GM18498 (cell line): ENCODE data around the gene PARP1.
"Not testable (repeated sequence)": the region's sequence is repeated elsewhere in the genome, so short reads cannot be mapped to it uniquely, and the experiment has no call there.

Experiments
- ATAC-seq: cut with Tn5 transposase; IDR thresholded peaks from one replicate; pipeline ENCODE4 v1.9.1; 2021; ENCODE audit warnings: mild to moderate bottlenecking, moderate library complexity; ENCODE audit not compliant: unreplicated experiment

The PARP1 gene

GRCh38 chr1:226429858-226430715 is 22.2 kb upstream of the PARP1 start:
- no peak for ATAC-seq

GRCh38 chr1:226428791-226429461 is 21.0 kb upstream of the PARP1 start:
- no peak for ATAC-seq

GRCh38 chr1:226428348-226428747 is 20.5 kb upstream of the PARP1 start:
- no peak for ATAC-seq

DNA sequence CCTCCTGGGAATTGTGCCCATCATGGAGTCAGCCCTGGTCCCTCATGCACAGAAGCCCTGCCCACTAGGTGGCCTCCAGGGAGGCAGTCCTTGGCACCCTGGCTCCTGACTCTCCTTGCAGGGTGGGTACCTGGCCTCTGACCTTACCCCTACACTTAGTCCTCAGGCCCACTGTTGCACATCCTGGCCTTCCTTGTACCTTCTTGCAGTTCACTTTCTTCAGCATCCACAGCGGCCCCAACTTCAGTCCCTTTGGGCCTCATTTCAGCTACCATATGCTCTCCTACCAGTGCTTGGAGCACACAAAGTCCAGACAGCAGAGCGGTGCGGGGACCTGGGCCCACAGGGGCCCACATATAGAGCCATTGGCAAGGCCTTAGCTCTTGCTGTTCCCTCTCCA is 19.2 kb upstream of the PARP1 start:
- no peak for ATAC-seq

DNA sequence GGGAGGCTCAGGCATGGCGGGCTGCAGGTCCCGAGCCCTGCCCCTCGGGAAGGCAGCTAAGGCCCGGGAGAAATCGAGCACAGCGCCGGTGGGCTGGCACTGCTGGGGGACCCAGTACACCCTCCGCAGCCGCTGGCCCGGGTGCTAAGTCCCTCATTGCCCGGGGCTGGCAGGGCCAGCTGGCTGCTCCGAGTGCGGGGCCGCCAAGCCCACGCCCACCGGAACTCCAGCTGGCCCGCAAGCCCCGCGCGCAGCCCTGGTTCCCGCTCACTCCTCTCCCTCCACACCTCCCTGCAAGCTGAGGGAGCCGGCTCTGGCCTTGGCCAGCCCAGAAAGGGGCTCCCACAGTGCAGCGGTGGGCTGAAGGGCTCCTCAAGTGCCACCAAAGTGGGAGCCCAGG is 18.5 kb upstream of the PARP1 start:
- ATAC-seq: not testable (repeated sequence)

DNA sequence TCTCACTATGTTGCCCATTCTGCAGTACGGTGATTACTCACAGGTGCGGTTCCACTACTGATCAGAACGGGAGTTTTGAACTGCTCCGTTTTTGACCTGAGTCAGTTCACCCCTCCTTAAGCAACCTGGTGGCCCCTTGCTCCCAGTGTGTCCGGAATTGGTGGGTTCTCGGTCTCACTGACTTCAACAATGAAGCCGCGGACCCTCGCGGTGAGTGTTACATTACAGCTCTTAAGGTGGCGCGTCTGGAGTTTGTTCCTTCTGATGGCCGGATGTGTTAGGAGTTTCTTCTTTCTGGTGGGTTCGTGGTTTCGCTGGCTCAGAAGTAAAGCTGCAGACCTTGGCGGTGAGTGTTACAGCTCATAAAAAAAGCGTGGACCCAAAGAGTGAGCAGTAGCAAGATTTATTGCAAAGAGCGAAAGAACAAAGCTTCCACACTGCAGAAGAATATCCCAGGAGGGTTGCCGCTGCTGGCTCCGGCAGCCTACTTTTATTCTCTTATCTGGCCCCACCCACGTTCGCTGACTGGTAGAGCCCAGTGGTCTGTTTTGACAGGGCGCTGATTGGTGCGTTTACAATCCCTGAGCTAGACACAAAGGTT is 17.6 kb upstream of the PARP1 start:
- no peak for ATAC-seq

DNA sequence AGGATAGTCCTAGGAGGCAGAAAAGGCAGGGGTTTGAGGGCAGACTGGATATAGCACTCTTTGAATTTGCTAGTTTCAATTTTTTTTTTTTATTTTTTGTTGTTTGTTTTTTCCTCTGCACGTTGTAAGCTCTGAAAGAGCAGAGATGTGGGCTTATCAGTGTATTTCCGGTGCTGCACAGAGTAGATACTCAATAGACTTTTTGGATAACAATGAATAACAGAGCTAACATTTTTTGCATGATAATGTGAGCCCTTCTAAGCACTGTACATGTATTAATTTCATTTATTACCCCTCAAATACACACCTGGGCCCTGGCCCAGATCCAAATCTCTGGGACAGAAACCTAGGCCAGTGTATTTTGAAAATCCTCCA is 17.1 kb upstream of the PARP1 start:
- ATAC-seq: no peak

DNA sequence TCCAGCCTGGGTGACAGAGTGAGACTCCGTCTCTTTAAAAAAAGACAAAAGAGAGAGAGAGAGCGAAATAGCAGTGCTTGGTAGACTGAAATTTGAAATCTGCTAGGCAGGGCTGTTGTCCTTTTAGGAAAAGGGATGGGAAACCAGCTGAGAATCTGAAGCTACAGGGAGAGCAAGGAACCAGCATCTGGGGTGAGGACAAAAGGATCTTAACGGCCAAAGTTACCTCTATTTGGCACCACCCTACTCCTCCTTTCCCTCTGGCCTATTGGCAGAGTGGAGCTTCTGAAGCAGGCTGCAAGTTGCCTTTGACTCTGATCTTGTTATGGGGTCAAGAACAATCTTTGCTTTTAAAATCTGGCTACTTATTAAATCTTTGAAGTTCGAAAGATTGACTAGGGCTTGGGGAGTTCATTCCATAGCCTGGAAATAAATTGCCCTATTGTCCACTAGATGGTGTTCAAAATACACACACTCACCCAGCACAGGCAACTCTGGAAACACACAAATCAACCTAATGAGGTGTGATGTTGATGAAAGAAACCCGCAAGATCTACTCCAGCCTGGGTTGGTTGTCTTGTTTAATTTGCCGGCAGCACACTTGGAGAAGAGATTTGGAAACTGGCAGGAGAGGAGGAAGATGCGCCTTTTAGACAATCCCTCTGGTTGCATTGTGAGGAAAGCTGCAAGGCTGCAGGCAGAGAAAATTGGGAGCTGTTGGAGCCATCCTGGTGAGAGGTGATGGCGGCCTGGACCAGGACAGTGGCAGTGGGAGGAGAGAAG is 16.5 kb upstream of the PARP1 start:
- no peak for ATAC-seq

GRCh38 chr1:226422478-226422877 is 14.6 kb upstream of the PARP1 start:
- no peak for ATAC-seq

DNA sequence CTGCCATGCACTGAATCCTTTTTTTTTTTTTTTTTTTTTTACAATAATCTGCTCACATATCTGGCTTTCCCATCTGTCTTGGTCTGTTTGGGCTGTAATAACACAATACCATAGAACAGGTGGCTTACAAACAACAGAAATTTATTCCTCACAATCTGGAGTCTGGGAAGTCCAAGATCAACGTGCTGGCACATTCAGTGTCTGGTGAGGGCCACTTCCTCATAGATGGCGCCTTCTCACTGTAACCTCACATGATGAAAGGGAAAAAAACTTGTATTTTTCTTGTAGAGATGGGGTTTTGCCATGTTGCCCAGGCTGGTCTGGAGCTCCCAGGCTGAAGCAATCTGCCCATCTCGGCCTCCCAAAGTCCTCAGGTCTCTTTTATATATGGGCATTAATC is 13.0 kb upstream of the PARP1 start:
- no peak for ATAC-seq

- no peak for ATAC-seq
Measured at GRCh38 chr1:226420328-226420727, 12.4 kb upstream of the PARP1 start.

DNA sequence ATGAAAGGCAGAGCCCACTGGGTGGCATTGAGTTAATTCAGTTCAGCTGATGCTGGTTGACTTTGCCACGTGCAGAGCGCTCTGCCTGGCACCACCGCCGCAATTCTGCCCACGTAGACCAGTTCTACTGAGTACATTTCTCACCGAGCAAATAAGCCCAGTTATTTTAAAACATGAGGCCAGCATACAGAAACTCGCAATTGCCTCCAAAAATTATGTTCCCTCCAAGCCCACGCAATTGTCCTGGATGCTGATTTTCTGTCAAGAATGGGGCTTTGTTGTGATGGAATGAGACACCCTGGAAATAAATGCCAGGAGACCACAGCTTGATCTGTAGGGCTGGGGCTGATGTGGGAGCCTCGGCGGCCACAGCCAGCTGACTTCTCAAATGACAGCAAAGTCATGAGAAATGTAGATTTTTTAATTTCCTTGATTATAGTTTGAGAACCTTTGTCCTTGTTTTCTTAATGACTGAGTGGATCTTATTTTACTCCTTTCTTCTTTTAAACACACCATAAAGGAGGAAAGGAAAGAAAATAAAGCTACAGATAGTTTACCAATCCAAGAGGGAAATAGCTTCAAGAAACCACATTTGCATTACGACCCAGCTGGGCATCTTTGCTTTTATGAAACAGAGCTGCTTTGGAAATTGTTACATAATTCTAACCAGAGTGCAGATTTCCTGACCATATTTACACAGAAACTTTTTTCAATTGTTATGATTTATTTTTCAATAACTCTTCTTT is 11.6 kb upstream of the PARP1 start:
- ATAC-seq: no peak

DNA sequence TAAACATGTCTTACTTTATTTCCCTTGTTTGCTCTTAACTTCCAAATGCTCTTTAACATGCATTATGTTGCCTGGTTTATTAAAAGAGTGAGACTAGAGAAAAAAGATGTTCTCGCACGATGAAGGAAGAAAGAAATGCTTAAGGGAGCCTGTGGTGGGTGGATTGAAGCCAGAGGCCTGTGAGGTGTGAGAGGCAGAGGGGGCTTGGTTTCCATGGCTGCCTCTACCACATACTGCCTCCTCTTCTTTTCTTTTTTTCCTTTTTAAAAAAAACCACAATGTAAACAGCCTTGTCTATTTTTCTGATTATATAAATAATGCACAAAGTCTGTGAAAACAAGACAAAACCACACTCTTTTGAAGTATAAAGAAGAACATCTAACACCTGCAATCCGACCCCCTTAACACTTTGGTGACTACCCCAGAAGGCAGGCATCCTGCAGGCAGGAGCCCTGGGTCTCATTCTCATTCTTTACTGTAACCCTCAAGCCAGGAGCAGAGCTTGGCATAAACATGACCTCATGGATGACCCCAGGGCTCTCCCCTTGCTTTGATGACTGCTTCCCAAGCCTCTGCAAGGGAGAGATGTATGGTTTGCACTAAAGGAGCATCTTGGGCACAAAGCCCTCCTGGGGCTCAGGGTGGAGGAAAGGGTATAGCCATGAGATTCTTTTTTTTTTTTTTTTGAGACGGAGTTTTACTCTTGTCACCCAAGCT is 10.1 kb upstream of the PARP1 start:
- no peak for ATAC-seq

DNA sequence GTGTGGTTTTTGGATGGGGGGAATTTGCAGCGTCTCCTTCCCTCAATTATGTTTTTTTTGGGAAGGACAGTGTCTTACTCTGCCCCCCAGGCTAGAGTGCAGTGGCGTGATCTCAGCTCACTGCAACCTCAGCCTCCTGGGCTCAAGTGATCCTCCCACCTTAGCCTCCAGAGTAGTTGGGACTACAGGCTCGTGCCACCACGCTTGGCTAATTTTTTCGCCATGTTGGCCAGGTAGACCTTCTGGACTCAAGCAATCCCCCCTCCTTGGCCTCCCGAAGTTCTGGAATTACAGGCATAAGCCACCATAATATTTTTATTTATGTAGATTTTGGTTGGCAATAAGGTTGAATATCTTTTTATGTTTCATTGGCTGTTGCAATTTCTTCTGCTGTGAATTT is 9.5 kb upstream of the PARP1 start:
- no peak for ATAC-seq

GRCh38 chr1:226414098-226414698 is 6.3 kb upstream of the PARP1 start:
- no peak for ATAC-seq

DNA sequence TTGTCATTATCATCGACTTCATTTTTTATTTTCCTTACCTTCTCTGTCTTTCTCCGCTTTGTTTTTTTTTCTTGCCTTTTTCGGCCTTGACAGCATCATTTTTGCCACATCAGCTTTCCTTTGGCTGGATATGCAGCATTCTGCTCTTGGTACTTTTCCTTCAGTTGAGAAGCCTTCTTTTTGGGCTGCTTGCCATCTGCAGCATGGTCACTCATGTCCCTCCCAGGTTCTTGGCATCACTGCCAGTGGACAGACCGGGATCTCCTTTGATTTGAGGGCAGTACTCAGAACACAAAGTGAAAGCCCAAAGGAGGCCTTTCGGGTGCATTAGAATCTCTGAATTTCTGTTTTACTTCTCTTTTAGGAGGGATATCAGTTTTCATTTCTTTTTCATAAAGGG is 3.7 kb upstream of the PARP1 start:
- ATAC-seq: no peak

GRCh38 chr1:226410958-226411357 is 3.1 kb upstream of the PARP1 start:
- ATAC-seq: no peak

GRCh38 chr1:226409392-226409791 is 1.5 kb upstream of the PARP1 start:
- ATAC-seq: no peak
